Mesodermal cell (in vitro differentiated cells): ENCODE measurements around the gene CCDC93.
A peak's percentile ranks its signal among the peaks of the same experiment; 100 is the strongest.

ENCODE experiments used
- H3K27ac ChIP-seq: 2 replicates; pipeline ENCODE4 v1.7.0; 2013; ENCODE audit warnings: mild to moderate bottlenecking, low read depth, low read length, moderate library complexity; ENCODE audit not compliant: severe bottlenecking
- H3K36me3 ChIP-seq: 2 replicates; pipeline ENCODE4 v1.7.1; 2013; ENCODE audit warnings: mild to moderate bottlenecking, low read length, moderate library complexity; ENCODE audit not compliant: control insufficient read depth, insufficient read depth
- H3K4me1 ChIP-seq: one replicate; pipeline ENCODE4 v1.7.1; 2013; ENCODE audit warnings: mild to moderate bottlenecking, low read length; ENCODE audit not compliant: insufficient read depth, control insufficient read depth, poor library complexity, severe bottlenecking
- H3K4me3 ChIP-seq: 2 replicates; pipeline ENCODE4 v1.7.0; 2013; ENCODE audit warnings: low read length, control low read depth, mild to moderate bottlenecking; ENCODE audit not compliant: insufficient read depth, poor library complexity, severe bottlenecking; ENCODE audit errors: extremely low read depth
- H3K9me3 ChIP-seq: 2 replicates; pipeline ENCODE4 v1.7.1; 2013; ENCODE audit warnings: mild to moderate bottlenecking, low read length, moderate library complexity; ENCODE audit not compliant: control insufficient read depth
- WGBS, 2 experiments: methylation state at CpG; one replicate each; pipeline ENCODE4 v1.1.5; 2013; ENCODE audit warnings: missing lambda C conversion rate in 2 of 2; ENCODE audit not compliant: insufficient coverage in 2 of 2; 5-methylcytosine and 5-hydroxymethylcytosine counted together

Gene CCDC93

GRCh38 chr2:117987121-117987520 lies 26.7 kb downstream of the CCDC93 start:
- Histone ChIP-seq H3K9me3 (no peaks in the 10 kb centered on the region), H3K27ac (no peak overlapping the region), H3K4me3 (no peak overlapping the region), H3K4me1 (no peaks in the 10 kb centered on the region), H3K36me3 (peaks cover 25% of the 10 kb centered on the region)
- WGBS, 2 experiments = no CpG with 5 or more reads among the region's 2 CpGs

- H3K9me3 ChIP-seq = no peaks in the 10 kb centered on the region
- H3K4me1 ChIP-seq = no peaks in the 10 kb centered on the region
- WGBS, 2 experiments = 50% methylated on average over 1 of the region's 2 CpGs; no CpG with 5 or more reads in 1 of the 2 experiments
- H3K36me3 ChIP-seq = peaks cover 22% of the 10 kb centered on the region
- no peak overlapping the region for H3K27ac ChIP-seq
- H3K4me3 ChIP-seq = no peak overlapping the region
Measured at GRCh38 chr2:117985092-117985491, 28.8 kb downstream of the CCDC93 start.

GRCh38 chr2:117984208-117984607 lies 29.7 kb downstream of the CCDC93 start:
- 100% methylated on average over 1 of the region's 2 CpGs; no CpG with 5 or more reads in 1 of the 2 experiments for WGBS, 2 experiments
- Histone ChIP-seq H3K27ac (no peak overlapping the region), H3K9me3 (no peaks in the 10 kb centered on the region), H3K36me3 (peaks cover 22% of the 10 kb centered on the region), H3K4me3 (no peak overlapping the region), H3K4me1 (no peaks in the 10 kb centered on the region)

GRCh38 chr2:117983040-117983439 lies 30.8 kb downstream of the CCDC93 start:
- Histone ChIP-seq H3K4me3 (no peak overlapping the region), H3K27ac (no peak overlapping the region), H3K9me3 (no peaks in the 10 kb centered on the region), H3K36me3 (peaks cover 22% of the 10 kb centered on the region), H3K4me1 (no peaks in the 10 kb centered on the region)
- 89 to 92% methylated on average over 2 to 3 of the region's 3 CpGs for WGBS, 2 experiments

GRCh38 chr2:117982376-117983033 lies 31.4 kb downstream of the CCDC93 start:
- 86% methylated on average over 1 of the region's 5 CpGs; no CpG with 5 or more reads in 1 of the 2 experiments for WGBS, 2 experiments
- no peak overlapping the region for H3K4me3 ChIP-seq
- peaks cover 25% of the 10 kb centered on the region for H3K36me3 ChIP-seq
- no peaks in the 10 kb centered on the region for H3K9me3 ChIP-seq
- H3K4me1 ChIP-seq = no peaks in the 10 kb centered on the region
- H3K27ac ChIP-seq = no peak overlapping the region

GRCh38 chr2:117981810-117982209 lies 32.1 kb downstream of the CCDC93 start:
- 80 to 100% methylated on average over 1 of the region's 1 CpG for WGBS, 2 experiments

GRCh38 chr2:117980783-117981676 lies 32.8 kb downstream of the CCDC93 start:
- 87 to 96% methylated on average over 5 of the region's 5 CpGs for WGBS, 2 experiments
- H3K4me3 ChIP-seq = no peak overlapping the region
- peaks cover 34% of the 10 kb centered on the region for H3K36me3 ChIP-seq
- no peak overlapping the region for H3K27ac ChIP-seq
- no peaks in the 10 kb centered on the region for H3K9me3 ChIP-seq
- H3K4me1 ChIP-seq = no peaks in the 10 kb centered on the region

More at GRCh38 chr2:117981810-117982209, 32.1 kb downstream of the CCDC93 start:
- peaks cover 30% of the 10 kb centered on the region for H3K36me3 ChIP-seq
- H3K4me1 ChIP-seq = no peaks in the 10 kb centered on the region
- H3K27ac ChIP-seq = no peak overlapping the region
- H3K4me3 ChIP-seq = no peak overlapping the region
- no peaks in the 10 kb centered on the region for H3K9me3 ChIP-seq

- 82 to 84% methylated on average over 4 of the region's 6 CpGs for WGBS, 2 experiments
- Histone ChIP-seq H3K27ac (peak overlapping the region; percentile 19), H3K4me3 (no peak overlapping the region), H3K4me1 (no peaks in the 10 kb centered on the region), H3K36me3 (peaks cover 36% of the 10 kb centered on the region), H3K9me3 (no peaks in the 10 kb centered on the region)
Measured at GRCh38 chr2:117979911-117980701, 33.8 kb downstream of the CCDC93 start.

- Histone ChIP-seq H3K27ac (no peak overlapping the region), H3K4me1 (peaks cover 5% of the 10 kb centered on the region), H3K9me3 (no peaks in the 10 kb centered on the region), H3K4me3 (no peak overlapping the region), H3K36me3 (peaks cover 36% of the 10 kb centered on the region)
- WGBS, 2 experiments = no CpG with 5 or more reads among the region's 3 CpGs
Measured at GRCh38 chr2:117977696-117978095, 36.2 kb downstream of the CCDC93 start.

GRCh38 chr2:117976581-117976980 lies 37.3 kb downstream of the CCDC93 start:
- no peak overlapping the region for H3K4me3 ChIP-seq
- peaks cover 41% of the 10 kb centered on the region for H3K36me3 ChIP-seq
- H3K4me1 ChIP-seq = peaks cover 7% of the 10 kb centered on the region
- WGBS, 2 experiments = 82 to 90% methylated on average over 1 to 2 of the region's 3 CpGs
- H3K27ac ChIP-seq = no peak overlapping the region
- no peaks in the 10 kb centered on the region for H3K9me3 ChIP-seq
